H1 (cell line): ENCODE data around the gene SCAF11. TPM values are rescaled to one million over a fixed set of nuclear protein-coding genes. Genes with fewer than 3 reads are reported as not detected.

Experiments
- CTCF ChIA-PET: fragments of 300-600 bp; sonication (Branson Sonifier 250); formaldehyde crosslinking; loops from one replicate; lab custom pipeline; 2021; ENCODE audit not compliant: partially characterized antibody; lab: Charles Lee
- POLR2A ChIA-PET: fragments of 300-600 bp; sonication (Branson Sonifier 250); formaldehyde crosslinking; loops from one replicate; lab custom pipeline; 2021; ENCODE audit warnings: inconsistent platforms; ENCODE audit not compliant: partially characterized antibody; lab: Charles Lee
- DNase-seq, 2 experiments: peaks; one replicate each; pipeline versions ENCODE4 v3.0.0 to v3.0.0-alpha.2; 2010 to 2022; ENCODE audit warnings: low spot score in 2 of 2, low read depth in 1 of 2, mixed read lengths in 1 of 2
- FAIRE-seq: peaks from 2 replicates; lab custom pipeline; 2011; peaks lifted over from hg19 to GRCh38; lab: Jason Lieb, UNC
- H2AFZ ChIP-seq: 2 replicates; pipeline ENCODE4 v1.8.1; 2012; ENCODE audit warnings: low read length, inconsistent platforms
- H2AK5ac ChIP-seq: 2 replicates; pipeline ENCODE4 v1.6.1; 2013; ENCODE audit warnings: low read depth, low read length
- H2BK120ac ChIP-seq: replicated peaks from 2 replicates; pipeline ENCODE3; 2013; ENCODE audit warnings: low read depth, low read length, inconsistent platforms
- H2BK12ac ChIP-seq: 2 replicates; pipeline ENCODE4 v1.6.1; 2013; ENCODE audit warnings: low read depth, low read length
- H2BK15ac ChIP-seq: 2 replicates; pipeline ENCODE4 v1.6.1; 2013; ENCODE audit warnings: low read length
- H2BK20ac ChIP-seq: 2 replicates; pipeline ENCODE4 v1.6.1; 2013; ENCODE audit warnings: low read length
- H2BK5ac ChIP-seq: 2 replicates; pipeline ENCODE4 v1.6.1; 2013; ENCODE audit warnings: low read depth, low read length
- H3K14ac ChIP-seq: 2 replicates; pipeline ENCODE4 v1.6.1; 2013; ENCODE audit warnings: inconsistent platforms; ENCODE audit not compliant: insufficient read length
- H3K18ac ChIP-seq: 2 replicates; pipeline ENCODE4 v1.6.1; 2013; ENCODE audit warnings: low read length; ENCODE audit errors: extremely low read depth
- H3K23ac ChIP-seq: 2 replicates; pipeline ENCODE4 v1.6.1; 2013; ENCODE audit warnings: inconsistent platforms; ENCODE audit not compliant: insufficient read length
- H3K23me2 ChIP-seq: 2 replicates; pipeline ENCODE4 v1.6.1; 2013; ENCODE audit warnings: low read depth, low read length
- H3K27ac ChIP-seq: 2 replicates; pipeline ENCODE4 v1.6.1; 2011; ENCODE audit warnings: low read depth, low read length, inconsistent platforms
- H3K27me3 ChIP-seq, 4 experiments: replicated peaks in 1 of 4; 1 replicate in 1 of 4; 2 replicates in 3 of 4; pipeline versions ENCODE4 v1.6.1 to v1.8.1; 2011 to 2013; ENCODE audit warnings: low read length in 3 of 4, mild to moderate bottlenecking in 3 of 4, inconsistent platforms in 2 of 4, mixed read lengths in 2 of 4, moderate library complexity in 1 of 4; ENCODE audit not compliant: control insufficient read depth in 3 of 4, insufficient read depth in 3 of 4; ENCODE audit errors: extremely low read depth in 1 of 4
- H3K36me3 ChIP-seq, 4 experiments: 2 replicates each; pipeline versions ENCODE4 v1.6.1 to v1.8.1; 2011 to 2013; ENCODE audit warnings: mild to moderate bottlenecking in 4 of 4, low read length in 3 of 4, moderate library complexity in 2 of 4, control low read depth in 1 of 4, inconsistent platforms in 1 of 4; ENCODE audit not compliant: insufficient read depth in 4 of 4, control insufficient read depth in 2 of 4
- H3K4ac ChIP-seq: replicated peaks from 2 replicates; pipeline ENCODE3; 2013; ENCODE audit warnings: low read length, low read depth, mixed read lengths, inconsistent platforms; ENCODE audit not compliant: insufficient read length
- H3K4me1 ChIP-seq, 4 experiments: replicated peaks in 1 of 4; 1 replicate in 1 of 4; 2 replicates in 3 of 4; pipeline versions ENCODE4 v1.6.1 to v1.8.1; 2011 to 2013; ENCODE audit warnings: low read length in 3 of 4, inconsistent platforms in 2 of 4, mixed read lengths in 1 of 4; ENCODE audit not compliant: insufficient read depth in 4 of 4, control insufficient read depth in 3 of 4
- H3K4me2 ChIP-seq, 2 experiments: 2 replicates each; pipeline versions ENCODE4 v1.6.1 to v1.8.1; 2011 to 2013; ENCODE audit warnings: low read depth in 2 of 2, low read length in 2 of 2, control low read depth in 1 of 2, inconsistent platforms in 1 of 2, mild to moderate bottlenecking in 1 of 2; ENCODE audit not compliant: insufficient read depth in 1 of 2
- H3K4me3 ChIP-seq, 4 experiments: fragments of 200-600, 300-600 bp in 1 of 4; sonication (generic), shearing (Covaris generic), sonication (Bioruptor Twin) in 1 of 4; 2 replicates each; pipeline versions ENCODE4 v1.5.1 to v1.8.1; 2011 to 2016; ENCODE audit warnings: low read length in 4 of 4, low read depth in 3 of 4, control low read depth in 2 of 4, inconsistent platforms in 2 of 4, mild to moderate bottlenecking in 2 of 4, mixed read lengths in 1 of 4, moderate library complexity in 1 of 4; ENCODE audit not compliant: insufficient read depth in 2 of 4; ENCODE audit errors: extremely low read depth in 1 of 4
- H3K56ac ChIP-seq: replicated peaks from 2 replicates; pipeline ENCODE3; 2013; ENCODE audit warnings: low read depth, mild to moderate bottlenecking, mixed read lengths, low read length, inconsistent platforms; ENCODE audit not compliant: insufficient read length
- H3K79me1 ChIP-seq: 2 replicates; pipeline ENCODE4 v1.6.1; 2013; ENCODE audit warnings: low read depth, low read length, control low read depth
- H3K79me2 ChIP-seq, 2 experiments: 2 replicates each; pipeline versions ENCODE4 v1.6.1 to v1.8.1; 2012 to 2013; ENCODE audit warnings: low read length in 2 of 2, mild to moderate bottlenecking in 2 of 2, inconsistent platforms in 1 of 2; ENCODE audit not compliant: insufficient read depth in 2 of 2, control insufficient read depth in 1 of 2
- H3K9ac ChIP-seq, 4 experiments: replicated peaks in 1 of 4; 1 replicate in 1 of 4; 2 replicates in 3 of 4; pipeline versions ENCODE4 v1.6.1 to v1.8.1; 2011 to 2013; ENCODE audit warnings: low read depth in 3 of 4, low read length in 3 of 4, control low read depth in 2 of 4, mild to moderate bottlenecking in 2 of 4, moderate library complexity in 2 of 4, inconsistent platforms in 1 of 4; ENCODE audit errors: extremely low read depth in 1 of 4
- H3K9me3 ChIP-seq, 2 experiments: 2 replicates each; pipeline versions ENCODE4 v1.6.1 to v1.8.1; 2012 to 2013; ENCODE audit warnings: mild to moderate bottlenecking in 2 of 2, moderate library complexity in 2 of 2, control low read depth in 1 of 2, inconsistent platforms in 1 of 2, low read depth in 1 of 2, low read length in 1 of 2, mixed read lengths in 1 of 2; ENCODE audit not compliant: insufficient read depth in 2 of 2
- H4K20me1 ChIP-seq, 2 experiments: replicated peaks in 1 of 2; 2 replicates each; pipeline versions ENCODE3 to v1.8.1; 2011 to 2013; ENCODE audit warnings: inconsistent platforms in 2 of 2, low read length in 2 of 2, mild to moderate bottlenecking in 1 of 2; ENCODE audit not compliant: insufficient read depth in 2 of 2, control insufficient read depth in 1 of 2
- H4K5ac ChIP-seq: 2 replicates; pipeline ENCODE4 v1.6.1; 2013; ENCODE audit warnings: low read length, low read depth, mixed read lengths, inconsistent platforms; ENCODE audit not compliant: insufficient read length
- H4K8ac ChIP-seq: 2 replicates; pipeline ENCODE4 v1.8.0; 2013; ENCODE audit warnings: mild to moderate bottlenecking, moderate library complexity, low read length, inconsistent platforms; ENCODE audit not compliant: insufficient read depth; ENCODE audit errors: extremely low read depth
- H4K91ac ChIP-seq: replicated peaks from 2 replicates; pipeline ENCODE3; 2013; ENCODE audit warnings: low read length, mixed read lengths, inconsistent platforms; ENCODE audit not compliant: insufficient read length
- EGR1 ChIP-seq: IDR thresholded peaks from 2 replicates; pipeline ENCODE4 v1.6.1; 2011; ENCODE audit warnings: low read depth, low read length, borderline replicate concordance
- EZH2 ChIP-seq: fragments of 200-600 bp; sonication (generic); IDR thresholded peaks from 2 replicates; pipeline ENCODE4 v1.7.1; 2012; ENCODE audit warnings: low read depth, mild to moderate bottlenecking, moderate library complexity, low read length, inconsistent platforms; ENCODE audit not compliant: severe bottlenecking
- WGBS, 2 experiments: shearing (Covaris generic) in 1 of 2; methylation state at CpG; one replicate each; pipeline versions ENCODE4 v1.1.6 to v1.1.7; 2013 to 2015; ENCODE audit warnings: low lambda C conversion rate in 2 of 2, mixed read lengths in 2 of 2, inconsistent platforms in 1 of 2, low coverage in 1 of 2, missing lambda C conversion rate in 1 of 2; ENCODE audit not compliant: insufficient replicate concordance in 2 of 2, insufficient coverage in 1 of 2, insufficient read length in 1 of 2; ENCODE audit errors: extremely low coverage in 1 of 2, missing lambda C conversion rate in 1 of 2; 5-methylcytosine and 5-hydroxymethylcytosine counted together
- polyA plus RNA-seq, 7 experiments: library from polyadenylated mRNA; depleted of rRNA in 3 of 7; stranded (reverse) in 5 of 7; unstranded in 2 of 7; fragments of >200 nt in 5 of 7; fragments of 200-250 nt in 2 of 7; gene quantifications; 1 replicate in 5 of 7; 2 replicates in 1 of 7; 4 replicates in 1 of 7; pipeline versions ENCODE4 v1.2.1 to v1.2.3, GENCODE V29; 2011 to 2013; ENCODE audit warnings: missing spikeins in 2 of 7, mixed read lengths in 2 of 7
- total RNA-seq: library from RNA; stranded (reverse); fragmentation: NEBNext Ultra II Directional; extraction: Animal tissue kit (Norgen Biotek cat#: 25700); gene quantifications from 2 replicates; pipeline ENCODE4 v1.2.1, GENCODE V29; 2021

The SCAF11 gene
- total and polyA plus RNA-seq, 2 of the 8 experiments (the other 6 are each of a cell fraction or from before 2014, with no cell fraction given), result 15.1 to 77.8 TPM

DNA sequence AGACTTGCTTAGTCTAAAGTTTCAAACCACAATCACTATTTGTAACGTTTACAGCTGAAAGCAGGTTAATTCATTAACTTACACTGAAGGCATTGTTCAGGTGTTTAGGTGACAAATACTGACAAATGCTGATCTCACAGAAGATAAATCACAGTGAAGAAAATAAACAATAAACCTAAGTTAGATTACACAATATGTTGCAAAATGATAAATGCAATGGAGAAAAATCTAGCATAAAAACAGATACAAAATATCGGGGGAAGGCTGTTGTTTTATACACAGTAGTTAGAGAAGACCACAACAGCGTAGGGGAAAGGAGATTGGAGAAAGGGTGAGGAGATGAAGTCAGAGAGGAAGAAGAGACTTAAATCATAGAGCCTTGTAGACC is 3.0 kb downstream of the SCAF11 start:
- Histone ChIP-seq H3K23ac (no peak overlapping the region), H3K18ac (no peak overlapping the region), H3K4me2 (no peak overlapping the region), H3K56ac (no peak overlapping the region), H3K79me1 (0 out of 2 replicates have a peak, but pooled peaks cover 2% of the 10 kb centered on the region), H2BK12ac (no peak overlapping the region), H3K4me3 (no peak overlapping the region), H3K14ac (no peak overlapping the region), H2BK120ac (no peak overlapping the region), H4K20me1 (no peaks in the 10 kb centered on the region), H3K4ac (no peak overlapping the region), H3K27me3 (peaks cover 0 to 4% (median 0%) of the 10 kb centered on the region in 4 experiments; a peak in 1 of 7 replicates), H3K79me2 (peaks cover 0 to 72% of the 10 kb centered on the region in 2 experiments; a peak in 3 of 4 replicates), H3K9me3 (no peaks in the 10 kb centered on the region; a peak in 1 of 4 replicates), H2BK20ac (no peak overlapping the region), H3K4me1 (peaks cover 0 to 4% (median 1%) of the 10 kb centered on the region in 4 experiments; a peak in 4 of 7 replicates), H4K8ac (no peak overlapping the region), H4K5ac (no peak overlapping the region), H3K36me3 (no peaks in the 10 kb centered on the region; a peak in 1 of 8 replicates), H2AFZ (no peak overlapping the region), H4K91ac (no peak overlapping the region), H2BK15ac (no peak overlapping the region), H2AK5ac (no peak overlapping the region), H3K9ac (no peak overlapping the region), H3K27ac (no peak overlapping the region), H2BK5ac (no peak overlapping the region), H3K23me2 (peaks cover 6% of the 10 kb centered on the region)
- ChIA-PET POLR2A (interaction anchor here (2.6 kb wide), 1 partner anchor 15 kb away, joined by 9 read pairs; no protein-coding TSS in a partner anchor), CTCF (no interaction called here)
- 89% methylated on average over 3 of the region's 3 CpGs; no CpG with 5 or more reads in 1 of the 2 experiments for WGBS, 2 experiments
- DNase-seq (no peak), FAIRE-seq (no peak)
- TF ChIP-seq EZH2 (no peak), EGR1 (no peak)
